AG08395 (cell line): ENCODE results near the gene FKBP2.
"Not testable (repeated sequence)": the region's sequence is repeated elsewhere in the genome, so short reads cannot be mapped to it uniquely, and the experiment has no call there.

Experiments used
- DNase-seq: peaks from one replicate; pipeline ENCODE4 v3.0.0; 2012; ENCODE audit warnings: mixed read lengths, low spot score

The FKBP2 gene

DNA sequence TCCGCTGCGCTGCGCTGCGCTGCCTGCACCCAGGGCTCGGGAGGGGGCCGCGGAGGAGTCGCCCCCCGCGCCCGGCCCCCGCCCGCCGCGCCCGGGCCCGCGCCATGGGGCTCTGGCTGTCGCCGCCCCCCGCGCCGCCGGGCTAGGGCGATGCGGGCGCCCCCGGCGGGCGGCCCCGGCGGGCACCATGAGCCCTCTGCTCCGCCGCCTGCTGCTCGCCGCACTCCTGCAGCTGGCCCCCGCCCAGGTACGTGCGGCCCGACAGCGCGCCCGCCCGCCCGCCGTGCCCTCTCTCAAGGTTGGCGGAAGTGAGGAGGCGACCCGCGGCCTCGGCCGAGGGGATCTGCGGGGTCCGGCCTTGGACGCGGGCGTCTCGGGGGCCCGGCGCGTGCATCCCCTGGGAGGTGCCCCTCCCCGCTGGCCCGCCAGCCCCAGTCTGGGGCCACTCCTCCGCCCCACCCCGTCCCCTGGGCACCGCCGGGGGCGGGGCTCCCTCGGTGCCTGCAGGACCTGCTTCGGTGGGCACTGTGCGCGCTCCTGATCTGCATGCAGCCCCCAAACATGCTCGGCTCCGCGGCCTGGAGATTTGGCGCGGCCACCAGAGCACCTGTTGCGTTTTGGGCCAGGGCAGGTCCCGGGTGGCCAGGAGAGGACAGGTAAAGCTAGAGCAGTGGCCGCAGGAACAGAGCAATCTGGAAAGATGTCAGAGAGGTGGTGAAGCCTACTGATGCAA, 6.1 kb upstream of the FKBP2 start:
- no peak for DNase-seq

GRCh38 chr11:64235437-64236161, 5.3 kb upstream of the FKBP2 start:
- DNase-seq = no peak

DNA sequence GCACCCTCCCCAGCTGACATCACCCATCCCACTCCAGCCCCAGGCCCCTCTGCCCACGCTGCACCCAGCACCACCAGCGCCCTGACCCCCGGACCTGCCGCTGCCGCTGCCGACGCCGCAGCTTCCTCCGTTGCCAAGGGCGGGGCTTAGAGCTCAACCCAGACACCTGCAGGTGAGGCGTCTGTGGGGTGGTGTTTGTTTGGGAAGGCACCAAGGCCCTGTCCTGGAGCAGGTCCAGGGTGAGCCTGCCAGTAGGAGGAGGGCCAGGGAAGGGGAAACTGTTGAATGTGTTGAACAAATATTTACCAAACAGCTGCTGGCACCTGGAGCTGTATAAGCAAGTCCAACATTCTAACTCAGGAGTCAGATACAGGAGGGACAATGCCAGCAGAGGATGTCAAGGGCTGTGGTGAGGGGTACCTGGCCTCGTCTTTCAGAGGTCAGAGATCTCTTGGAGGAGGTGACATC, 3.4 kb upstream of the FKBP2 start:
- DNase-seq = no peak

GRCh38 chr11:64238076-64238475, 2.8 kb upstream of the FKBP2 start:
- no peak for DNase-seq

DNA sequence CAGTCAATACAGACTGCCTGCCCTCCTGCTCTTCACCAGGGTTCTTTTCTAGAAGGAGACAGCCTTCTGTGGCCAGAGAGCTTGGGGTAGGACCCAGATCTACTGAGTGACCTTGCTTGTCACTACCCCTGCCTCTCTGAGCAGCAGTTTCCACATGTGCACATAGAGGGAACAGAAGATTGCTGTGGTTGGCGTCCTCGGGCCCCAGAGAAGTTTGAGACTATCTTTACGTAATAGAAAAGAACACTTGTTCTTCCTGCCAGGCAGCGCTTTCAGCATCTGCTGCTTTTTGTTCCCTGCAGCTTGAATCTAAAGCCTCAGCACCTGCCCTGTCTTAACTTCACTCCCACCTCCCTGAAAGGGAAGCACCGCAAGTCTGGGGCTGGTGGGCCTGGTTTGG, 1.9 kb upstream of the FKBP2 start:
- no peak for DNase-seq

GRCh38 chr11:64239662-64240434, 1.0 kb upstream of the FKBP2 start:
- no peak for DNase-seq

- peak; percentile 98 for DNase-seq
Observed at GRCh38 chr11:64241241-64241490, 271 bp downstream of the FKBP2 start.

DNA sequence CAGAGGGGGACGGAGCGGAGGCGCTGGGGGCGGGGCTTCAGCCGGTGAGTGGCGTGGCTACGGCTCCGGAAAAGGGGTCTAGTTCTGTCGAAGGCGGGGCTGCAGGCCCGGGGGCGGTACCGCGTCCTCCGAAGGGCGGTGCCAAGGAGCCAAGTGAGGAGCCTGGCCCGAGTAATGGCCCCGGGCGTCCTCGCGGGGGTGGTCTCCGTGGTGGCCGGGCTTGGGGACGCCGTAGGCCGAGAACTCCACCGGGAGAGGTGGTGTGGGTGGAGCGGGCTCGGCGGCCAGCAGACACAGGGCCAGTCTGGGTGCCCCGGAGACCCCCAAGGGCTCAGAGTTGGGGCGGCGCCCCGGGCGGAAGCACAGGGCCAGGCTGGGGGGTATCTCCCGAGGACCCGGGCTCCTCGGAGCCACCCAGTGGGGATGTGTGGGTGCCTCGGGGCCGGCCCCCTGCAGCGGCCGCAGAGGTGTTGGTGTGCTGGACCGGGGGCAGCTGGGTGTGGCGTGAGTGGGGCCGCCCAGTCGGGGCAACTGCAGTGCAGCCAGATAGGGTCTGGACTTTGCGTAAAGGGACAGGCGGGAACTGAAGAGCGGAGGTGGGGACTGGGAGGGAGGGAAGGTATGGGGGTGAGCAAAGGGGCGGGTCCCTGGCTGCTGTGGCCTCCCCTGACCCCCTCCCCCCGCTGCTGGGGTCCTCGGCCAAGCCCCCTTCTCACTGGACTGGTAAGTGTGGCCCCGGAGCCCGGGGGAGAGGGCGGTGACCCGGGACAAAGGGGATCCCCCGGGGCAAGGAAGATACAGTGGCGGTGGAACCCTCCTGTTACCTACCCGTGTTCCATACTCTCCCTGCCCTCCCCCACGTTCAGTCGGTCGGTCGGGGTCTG, 838 bp downstream of the FKBP2 start:
- DNase-seq = no peak

GRCh38 chr11:64243236-64243854, 2.5 kb downstream of the FKBP2 start:
- no peak for DNase-seq

DNA sequence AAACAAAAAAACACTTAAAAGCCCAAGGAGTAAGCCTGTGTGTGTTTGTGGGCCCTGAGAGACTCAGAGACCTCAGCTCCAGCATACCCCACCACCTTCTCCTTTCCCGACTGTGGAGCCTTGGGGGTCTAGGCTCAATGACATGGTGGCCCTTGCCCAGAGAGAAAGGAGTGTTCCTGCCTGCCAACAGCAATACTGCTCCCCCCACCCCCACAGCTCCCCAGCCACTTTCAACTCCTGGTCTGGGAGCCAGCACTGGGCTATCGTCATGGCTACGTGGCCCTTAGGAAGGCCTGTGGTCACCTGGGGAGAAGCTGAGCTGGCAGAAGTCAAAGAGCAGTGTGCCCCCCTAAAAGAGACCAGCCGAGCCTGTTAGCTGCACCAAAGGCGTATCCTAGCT, 3.2 kb downstream of the FKBP2 start:
- no peak for DNase-seq

DNA sequence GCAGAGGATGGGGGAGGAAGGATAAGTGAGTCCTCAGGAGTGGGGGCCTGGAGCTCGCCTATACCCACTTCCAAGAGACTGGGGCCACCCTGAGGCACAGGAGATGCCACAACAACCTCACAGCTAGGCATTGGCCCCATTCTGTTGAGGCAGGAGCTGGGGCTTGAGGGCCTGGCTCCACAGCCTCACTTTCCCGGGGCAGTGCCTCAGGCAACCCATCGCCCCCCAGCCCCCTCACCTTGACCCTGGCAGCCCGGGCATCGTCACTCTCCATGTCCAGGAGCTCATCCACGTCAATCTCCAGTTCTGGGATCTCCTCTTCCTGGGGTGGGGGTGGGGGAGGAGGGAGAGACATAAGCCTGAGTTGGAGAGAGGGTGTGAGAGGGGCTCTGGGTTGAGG, 4.1 kb downstream of the FKBP2 start:
- no peak for DNase-seq

DNA sequence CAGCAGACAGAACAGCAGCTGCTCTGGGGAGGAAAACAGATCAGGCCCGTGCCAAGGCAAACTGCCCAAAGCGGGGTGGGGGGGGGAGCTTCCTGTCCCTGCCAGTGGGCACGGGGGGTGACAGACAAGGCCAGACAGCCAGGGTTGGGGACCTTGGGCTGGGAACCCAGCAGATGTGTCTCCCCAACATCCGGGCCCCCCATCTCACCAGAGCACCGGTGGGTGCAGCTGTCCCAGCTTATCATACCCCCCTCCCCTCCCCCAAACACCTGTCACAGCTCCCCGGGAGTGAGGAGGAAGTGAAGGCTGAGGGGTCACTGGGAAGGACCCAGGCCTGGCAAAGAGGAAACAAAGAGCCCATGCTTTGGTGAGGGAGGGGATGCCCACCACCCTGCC, 4.5 kb downstream of the FKBP2 start:
- no peak for DNase-seq

DNA sequence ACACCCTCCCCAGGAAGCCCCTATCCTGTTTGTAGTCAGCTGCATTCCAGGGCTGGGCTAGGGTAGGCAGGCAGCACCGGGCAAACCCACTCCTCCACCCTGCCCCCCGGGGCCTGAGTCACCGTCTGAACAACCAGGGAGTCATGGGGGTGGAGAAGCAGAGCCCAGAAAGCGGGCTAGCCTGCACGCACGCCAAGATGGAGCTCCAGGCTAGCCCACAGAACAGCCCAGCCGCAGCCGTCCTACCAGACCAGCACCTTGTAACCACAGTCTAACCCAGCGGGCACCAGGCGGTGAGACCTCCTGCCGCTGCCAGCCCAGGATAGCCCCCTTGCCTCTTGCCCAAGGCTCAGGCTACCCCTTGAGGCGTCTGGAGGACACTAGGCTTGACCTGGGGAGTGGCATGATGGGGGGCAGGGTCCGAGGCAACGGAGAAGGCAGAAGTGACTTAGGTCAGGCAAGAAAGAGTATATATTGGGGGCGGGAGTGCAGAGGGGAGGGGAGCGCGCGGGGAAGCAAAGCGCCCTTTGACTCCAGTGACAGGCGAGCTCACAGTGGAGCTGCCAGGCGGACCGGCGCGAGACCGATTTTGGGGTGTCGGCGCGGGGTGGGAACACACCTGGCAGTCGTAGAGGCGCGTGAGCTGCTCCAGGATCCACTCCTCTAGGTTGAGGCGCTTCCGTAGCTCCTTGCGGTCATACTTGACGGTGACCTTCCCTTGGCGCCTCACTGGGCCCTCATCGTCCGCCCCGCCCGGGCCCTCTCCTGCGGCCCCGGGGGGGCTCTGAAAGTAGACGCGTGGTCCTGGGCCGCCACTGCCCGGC, 5.1 kb downstream of the FKBP2 start:
- DNase-seq = peak; percentile 80

DNA sequence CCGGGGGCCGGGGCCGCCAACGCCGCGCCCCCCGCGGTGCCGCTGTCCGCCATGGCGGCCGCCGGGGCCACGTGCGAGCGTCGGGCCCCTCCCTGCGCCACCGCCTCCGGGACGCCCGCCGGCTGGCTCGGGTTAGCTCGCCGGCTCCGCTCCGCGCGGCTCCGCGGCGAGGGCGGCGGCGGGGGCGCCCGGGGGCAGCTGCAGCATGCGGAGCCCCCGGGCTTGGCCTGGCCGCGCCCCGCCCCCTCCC, 5.7 kb downstream of the FKBP2 start:
- not testable (repeated sequence) for DNase-seq

DNA sequence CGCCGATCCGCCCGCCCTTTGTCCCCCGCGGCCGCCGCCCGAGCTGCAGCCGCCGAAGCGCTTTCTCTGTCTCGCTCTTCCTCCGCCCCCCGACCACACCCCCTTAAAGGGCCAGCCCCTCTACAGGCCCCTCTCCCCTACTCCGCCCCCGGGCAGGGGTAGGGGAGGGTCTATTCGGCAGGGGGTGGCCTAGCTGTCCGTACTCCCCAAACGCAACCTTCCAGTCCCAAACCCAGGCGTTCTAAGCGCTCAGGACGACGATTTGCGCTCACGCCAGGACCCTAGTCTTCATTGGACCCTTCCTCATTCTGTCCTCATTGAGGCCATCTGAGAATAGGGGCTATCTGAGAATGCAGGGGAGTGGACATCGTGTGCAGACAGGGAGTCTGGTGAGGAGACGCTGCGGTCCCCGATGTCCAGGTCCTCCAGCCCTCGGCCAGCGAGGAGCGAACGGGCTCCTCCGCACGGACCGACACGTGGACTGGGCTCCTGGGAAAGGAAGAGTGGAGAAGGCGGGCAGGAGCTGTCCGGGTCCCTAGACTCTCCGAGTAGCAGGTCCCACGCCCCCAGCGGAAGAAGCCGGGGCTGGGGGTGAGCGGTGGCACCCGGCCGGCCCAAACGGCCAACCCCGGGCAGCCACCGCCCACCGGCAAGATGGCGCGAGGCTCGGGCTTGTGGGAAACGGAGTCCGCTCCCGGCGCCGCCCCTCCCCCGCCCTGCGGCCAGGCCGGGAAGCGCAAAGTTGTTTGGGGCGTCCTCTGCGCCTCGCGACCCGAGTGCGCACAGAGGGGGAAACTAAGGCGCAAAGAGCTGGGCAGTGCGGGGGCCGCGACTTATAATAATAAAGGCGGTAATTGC, 6.2 kb downstream of the FKBP2 start, which contains the start of gene PPP1R14B:
Gene PPP1R14B, minus strand, starts transcription at position 73 of the 858 bp plus-strand sequence. CDS start 270 bp downstream, outside the sequence.
- DNase-seq = peak; percentile 89

DNA sequence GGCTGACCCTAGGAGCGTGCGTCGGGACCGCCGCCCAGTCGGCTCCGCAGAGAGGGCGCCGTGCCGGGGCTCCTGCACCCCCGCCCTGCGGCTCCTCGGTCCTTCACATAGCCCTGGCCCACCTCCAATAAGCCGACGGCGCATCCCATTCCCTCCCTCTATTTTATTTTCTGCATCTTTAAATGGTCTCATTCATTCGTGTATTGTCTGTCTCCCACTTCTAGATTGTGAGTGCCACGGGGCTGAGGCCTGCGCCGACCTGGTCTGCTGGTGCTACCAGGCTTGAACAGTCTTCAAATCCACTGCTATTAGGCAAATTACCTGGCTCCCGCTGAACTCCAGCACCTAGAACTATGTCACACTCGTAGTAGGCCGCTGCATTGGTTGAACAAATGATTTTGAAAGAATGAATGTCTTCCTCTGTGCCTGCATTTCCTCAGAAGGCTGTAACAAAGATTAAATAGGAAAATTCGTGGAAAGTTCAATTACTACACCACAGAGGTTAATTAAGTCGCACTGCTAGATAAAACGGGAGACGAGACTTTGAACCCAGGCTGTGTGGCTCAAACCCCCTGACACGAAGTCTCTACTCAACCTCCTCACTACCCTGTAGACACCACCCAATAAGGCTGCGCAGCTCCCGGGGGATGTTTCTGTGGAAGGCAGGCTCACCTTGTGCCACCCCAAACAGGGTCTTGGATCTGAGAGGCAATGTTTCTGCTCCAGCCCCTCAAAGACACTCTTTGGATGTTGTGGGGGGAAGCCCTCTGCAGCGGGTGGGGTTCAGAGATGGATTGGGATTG, 7.0 kb downstream of the FKBP2 start:
- no peak for DNase-seq

- no peak for DNase-seq
Observed at GRCh38 chr11:64248578-64248977, 7.7 kb downstream of the FKBP2 start.

- DNase-seq = no peak
Observed at GRCh38 chr11:64249038-64249437, 8.1 kb downstream of the FKBP2 start.
